Neural progenitor cell (in vitro differentiated cells): Measurements from ENCODE around the gene ZNG1B. TPM values are rescaled to one million over a fixed set of nuclear protein-coding genes. Genes with fewer than 3 reads are reported as not detected.
"Not testable (repeated sequence)": the region's sequence is repeated elsewhere in the genome, so short reads cannot be mapped to it uniquely, and the experiment has no call there.

ENCODE experiments used
- DNase-seq: peaks from one replicate; pipeline ENCODE4 v3.0.0-alpha.2; 2016; ENCODE audit warnings: low spot score
- H2AFZ ChIP-seq: fragments of 200-600 bp; sonication (generic); replicated peaks from 2 replicates; pipeline ENCODE4 v1.6.1; 2016; ENCODE audit warnings: antibody characterized with exemption
- H3F3A ChIP-seq: fragments of 200-600 bp; sonication (generic); 2 replicates; pipeline ENCODE4 v1.6.1; 2016; ENCODE audit warnings: antibody characterized with exemption, low read depth
- H3K27ac ChIP-seq: fragments of 200-600 bp; sonication (generic); 2 replicates; pipeline ENCODE4 v1.5.1; 2016; ENCODE audit warnings: mild to moderate bottlenecking
- H3K27me3 ChIP-seq: fragments of 200-600 bp; sonication (generic); 2 replicates; pipeline ENCODE4 v1.6.1; 2016; ENCODE audit warnings: mild to moderate bottlenecking, moderate library complexity
- H3K36me3 ChIP-seq: fragments of 200-600 bp; sonication (generic); 2 replicates; pipeline ENCODE4 v1.5.1; 2016
- H3K4me1 ChIP-seq: fragments of 200-600 bp; sonication (generic); 2 replicates; pipeline ENCODE4 v1.6.1; 2016; ENCODE audit warnings: mixed run types
- H3K4me2 ChIP-seq: fragments of 200-600 bp; sonication (generic); 2 replicates; pipeline ENCODE4 v1.6.1; 2016
- H3K4me3 ChIP-seq: fragments of 200-600 bp; sonication (generic); 2 replicates; pipeline ENCODE4 v1.5.1; 2016
- H3K79me2 ChIP-seq: fragments of 200-600 bp; sonication (generic); 2 replicates; pipeline ENCODE4 v1.6.1; 2016; ENCODE audit warnings: low read depth
- H3K9ac ChIP-seq: fragments of 200-600 bp; sonication (generic); 2 replicates; pipeline ENCODE4 v1.6.1; 2016
- H3K9me3 ChIP-seq: fragments of 200-600 bp; sonication (generic); 2 replicates; pipeline ENCODE4 v1.5.1; 2016; ENCODE audit warnings: low read depth
- H4K20me1 ChIP-seq: fragments of 200-600 bp; sonication (generic); 2 replicates; pipeline ENCODE4 v1.6.1; 2016; ENCODE audit warnings: low read depth
- H3K27ac Mint-ChIP-seq: 3 replicates; pipeline ENCODE4 v1.8.0; 2021; ENCODE audit warnings: mixed read lengths
- H3K27me3 Mint-ChIP-seq: 2 replicates; pipeline ENCODE4 v1.8.0; 2022; ENCODE audit warnings: low read depth, mild to moderate bottlenecking, inconsistent platforms, moderate library complexity, mixed read lengths; ENCODE audit not compliant: insufficient read depth
- H3K36me3 Mint-ChIP-seq: 3 replicates; pipeline ENCODE4 v1.8.0; 2021; ENCODE audit warnings: mixed read lengths
- H3K4me1 Mint-ChIP-seq: 3 replicates; pipeline ENCODE4 v1.8.0; 2021; ENCODE audit warnings: mixed read lengths
- H3K4me3 Mint-ChIP-seq: 3 replicates; pipeline ENCODE4 v1.8.0; 2021; ENCODE audit warnings: mild to moderate bottlenecking, moderate library complexity, mixed read lengths
- H3K9me3 Mint-ChIP-seq: 3 replicates; pipeline ENCODE4 v1.8.0; 2020; ENCODE audit warnings: mixed read lengths
- EZH2 ChIP-seq: fragments of 200-600 bp; sonication (generic); IDR thresholded peaks from 2 replicates; pipeline ENCODE4 v1.6.1; 2017; ENCODE audit warnings: antibody characterized with exemption, mild to moderate bottlenecking, moderate library complexity
- EZH2phosphoT487 ChIP-seq: fragments of 200-600 bp; sonication (generic); IDR thresholded peaks from 2 replicates; pipeline ENCODE4 v1.6.1; 2017; ENCODE audit warnings: antibody characterized with exemption
- total RNA-seq: library from RNA; depleted of rRNA; stranded (reverse); fragments of >200 nt; gene quantifications from 2 replicates; pipeline ENCODE4 v1.2.3, GENCODE V29; 2015; ENCODE audit warnings: low replicate concordance

The ZNG1B gene
- total RNA-seq, 1 donor from 2014 or later: 68.9 TPM

GRCh38 chr2:113540834-113541203 is 103.3 kb downstream of the ZNG1B start:
- H3K4me2 ChIP-seq, H3K9me3 Mint-ChIP-seq, H3K4me3 ChIP-seq, H3K27ac Mint-ChIP-seq, H2AFZ ChIP-seq, H3K36me3 Mint-ChIP-seq, H4K20me1 ChIP-seq, H3F3A ChIP-seq, H3K9me3 ChIP-seq, H3K9ac ChIP-seq, H3K4me1 Mint-ChIP-seq, H3K27ac ChIP-seq, H3K4me1 ChIP-seq, DNase-seq, H3K36me3 ChIP-seq, H3K79me2 ChIP-seq: not testable (repeated sequence)
- peaks cover 11% of the 10 kb centered on the region for H3K27me3 Mint-ChIP-seq
- H3K4me3 Mint-ChIP-seq: peak overlapping the region; percentile 80
- H3K27me3 ChIP-seq: peaks cover 76% of the 10 kb centered on the region

DNA sequence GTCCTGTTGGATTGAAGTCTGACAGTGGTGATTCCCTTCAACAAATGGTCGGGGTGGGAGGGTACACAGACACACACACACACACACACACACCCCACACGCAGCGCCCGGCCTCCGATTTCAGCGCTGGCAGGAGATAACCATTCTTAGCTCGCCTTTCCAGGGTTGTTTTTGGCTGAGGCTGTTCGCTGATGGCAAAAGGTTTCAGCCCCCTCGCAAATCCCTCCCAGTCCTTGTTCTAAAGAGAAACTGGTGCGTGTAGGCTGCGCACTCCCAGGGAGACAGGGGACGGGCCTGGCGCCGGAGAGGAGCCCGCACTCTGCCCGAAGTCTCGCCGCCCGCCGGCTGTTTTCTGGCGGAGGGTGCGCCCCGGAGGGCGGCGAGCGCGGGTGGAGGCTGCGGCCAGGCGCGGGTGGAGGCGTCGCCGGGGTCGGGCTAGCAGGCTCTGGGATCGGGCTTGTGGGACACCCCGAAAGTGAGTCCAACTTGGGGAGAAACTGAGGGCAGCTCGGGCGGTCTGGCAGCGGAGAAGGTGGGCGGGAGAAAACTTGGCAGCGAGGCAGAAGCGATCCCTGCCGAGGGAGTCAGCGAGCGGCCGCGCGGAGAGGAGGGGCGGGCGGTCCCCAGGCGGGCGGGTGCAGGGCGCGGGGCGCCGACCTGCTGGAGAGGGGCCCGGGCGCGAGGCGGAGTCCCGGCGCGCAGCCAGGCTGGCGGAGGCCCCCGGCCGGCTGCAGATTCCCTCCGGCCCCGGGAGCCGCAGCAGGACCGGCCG is 103.9 kb downstream of the ZNG1B start:
- H3K9me3 ChIP-seq, H3K9ac ChIP-seq, H3F3A ChIP-seq, H3K79me2 ChIP-seq, H3K27ac Mint-ChIP-seq, H3K4me1 ChIP-seq, H3K9me3 Mint-ChIP-seq, H3K4me1 Mint-ChIP-seq, H3K36me3 ChIP-seq, H3K27ac ChIP-seq, H3K36me3 Mint-ChIP-seq, H4K20me1 ChIP-seq: not testable (repeated sequence)
- H2AFZ ChIP-seq: peak overlapping the region; percentile 93
- H3K4me3 ChIP-seq: peak overlapping the region; percentile 66
- peak; percentile 77 for TF ChIP-seq EZH2phosphoT487
- TF ChIP-seq EZH2: peak; percentile 85
- peak; percentile 48 for DNase-seq
- Mint-ChIP-seq H3K27me3 (peaks cover 11% of the 10 kb centered on the region), H3K4me3 (peak overlapping the region; percentile 80)
- H3K27me3 ChIP-seq: peaks cover 75% of the 10 kb centered on the region
- H3K4me2 ChIP-seq: peak overlapping the region; percentile 84

DNA sequence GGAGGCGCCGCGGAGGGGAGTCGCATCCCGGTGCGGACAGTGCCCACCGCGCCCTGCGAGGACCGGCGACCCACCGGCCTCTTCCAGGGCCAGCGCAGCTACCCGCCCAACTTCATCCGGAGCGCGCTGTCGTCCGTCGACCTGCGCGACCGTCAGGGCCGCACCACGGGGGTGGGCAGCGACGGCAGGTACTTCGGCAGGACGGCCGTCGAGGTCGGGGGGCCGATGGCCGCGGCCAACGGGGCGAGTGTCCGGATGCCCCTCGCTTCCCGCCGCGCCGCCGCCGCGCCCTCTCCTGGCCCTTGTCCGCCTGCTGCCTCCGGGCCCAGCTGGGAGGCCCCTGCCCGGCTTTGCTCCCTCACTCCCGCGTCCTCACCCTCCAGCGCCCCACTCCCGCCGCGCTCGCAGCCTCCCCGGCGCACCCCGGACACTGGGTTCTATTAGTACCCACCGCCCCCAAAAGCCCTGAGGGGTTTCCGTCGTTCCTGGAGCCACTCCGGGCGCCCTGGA is 104.5 kb downstream of the ZNG1B start:
- not testable (repeated sequence) for H3K27ac ChIP-seq, H3K36me3 ChIP-seq, H3K36me3 Mint-ChIP-seq, H3K79me2 ChIP-seq, H3K9me3 ChIP-seq, H3K9me3 Mint-ChIP-seq, H3K9ac ChIP-seq, H3K4me1 Mint-ChIP-seq, H4K20me1 ChIP-seq, H3K27ac Mint-ChIP-seq, H3K4me1 ChIP-seq, H3F3A ChIP-seq
- TF ChIP-seq EZH2: peak; percentile 41
- peak overlapping the region; percentile 84 for H3K4me2 ChIP-seq
- peak overlapping the region; percentile 93 for H2AFZ ChIP-seq
- DNase-seq: peak; percentile 37
- H3K4me3 Mint-ChIP-seq: peak overlapping the region; percentile 81
- H3K27me3 ChIP-seq: peaks cover 70% of the 10 kb centered on the region
- H3K27me3 Mint-ChIP-seq: peaks cover 11% of the 10 kb centered on the region
- peak overlapping the region; percentile 66 for H3K4me3 ChIP-seq

DNA sequence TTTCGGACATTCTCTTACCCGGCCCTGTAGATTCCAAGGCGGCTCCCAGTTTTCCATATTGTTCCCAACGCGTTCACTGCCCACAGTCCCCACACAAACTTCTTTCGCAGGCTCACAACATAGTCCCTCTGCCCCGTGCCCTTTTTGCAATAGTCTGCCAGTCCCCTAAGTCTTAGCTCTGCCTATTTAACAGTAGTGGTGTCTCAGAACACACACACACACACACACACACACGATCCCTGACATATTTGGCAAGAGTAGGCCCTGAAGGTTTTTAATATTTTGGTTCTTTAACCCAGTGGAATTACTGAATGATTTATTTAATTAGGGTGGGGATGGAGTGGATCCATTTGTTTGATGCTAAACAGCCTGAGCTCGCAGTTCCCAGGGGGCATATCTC is 105.0 kb downstream of the ZNG1B start:
- not testable (repeated sequence) for H3K4me1 Mint-ChIP-seq, H4K20me1 ChIP-seq, H3K4me1 ChIP-seq, H3K9me3 ChIP-seq, DNase-seq, H3K79me2 ChIP-seq, H3K9ac ChIP-seq, H3K9me3 Mint-ChIP-seq, H2AFZ ChIP-seq, H3F3A ChIP-seq, H3K4me3 ChIP-seq, H3K27ac ChIP-seq, H3K4me2 ChIP-seq, H3K36me3 ChIP-seq, H3K36me3 Mint-ChIP-seq, H3K27ac Mint-ChIP-seq
- peaks cover 11% of the 10 kb centered on the region for H3K27me3 Mint-ChIP-seq
- peak overlapping the region; percentile 81 for H3K4me3 Mint-ChIP-seq
- peaks cover 67% of the 10 kb centered on the region for H3K27me3 ChIP-seq
- TF ChIP-seq EZH2: peak; percentile 19

Other genes with a start within 250 kb of the ZNG1B start
- 1.4 and 2.9 TPM in 2 replicates for gene PAX8, start 158.8 kb upstream of the ZNG1B start, total RNA-seq
- 0.12 TPM in 1 of 2 replicates, not detected in the other for gene FOXD4L1, start 61.0 kb downstream of the ZNG1B start, total RNA-seq
- 13.4 and 18.7 TPM in 2 replicates for gene RABL2A, start 189.6 kb downstream of the ZNG1B start, total RNA-seq